SU-DHL-6 (cell line): Measurements from ENCODE around the gene TMEM108.

ENCODE experiments used
- H2AFZ ChIP-seq: fragments of 200-600 bp; sonication (generic); 2 replicates; pipeline ENCODE4 v1.6.1; 2014; ENCODE audit warnings: low read depth, mild to moderate bottlenecking, moderate library complexity, mixed read lengths, antibody characterized with exemption, low read length; ENCODE audit not compliant: severe bottlenecking
- H3F3A ChIP-seq: fragments of 200-600 bp; shearing (Covaris generic); 2 replicates; pipeline ENCODE4 v1.6.0; 2016; ENCODE audit warnings: antibody characterized with exemption, mild to moderate bottlenecking; ENCODE audit not compliant: insufficient read depth
- H3K27ac ChIP-seq: fragments of 200-600 bp; sonication (generic); 2 replicates; pipeline ENCODE4 v1.5.1; 2016; ENCODE audit warnings: low read depth, mild to moderate bottlenecking, low read length, moderate library complexity, mixed read lengths
- H3K27me3 ChIP-seq: fragments of 200-600 bp; sonication (generic), shearing (Covaris generic); 2 replicates; pipeline ENCODE4 v1.6.0; 2014; ENCODE audit warnings: mild to moderate bottlenecking, low read length
- H3K36me3 ChIP-seq: fragments of 200-600 bp; sonication (generic); 2 replicates; pipeline ENCODE4 v1.6.1; 2014; ENCODE audit warnings: mild to moderate bottlenecking, low read length, mixed read lengths
- H3K4me2 ChIP-seq: fragments of 300-600, 200-600 bp; shearing (Covaris generic), sonication (generic); 2 replicates; pipeline ENCODE4 v1.6.0; 2014; ENCODE audit warnings: low read length, low read depth, mild to moderate bottlenecking; ENCODE audit not compliant: poor library complexity, severe bottlenecking
- H3K4me3 ChIP-seq: fragments of 200-600 bp; sonication (generic); 2 replicates; pipeline ENCODE4 v1.5.1; 2014; ENCODE audit warnings: antibody characterized with exemption, low read length, mild to moderate bottlenecking, mixed read lengths; ENCODE audit not compliant: insufficient read depth, poor library complexity, severe bottlenecking
- H3K79me2 ChIP-seq: fragments of 200-600 bp; sonication (generic); 2 replicates; pipeline ENCODE4 v1.6.1; 2014; ENCODE audit warnings: mild to moderate bottlenecking, low read length, moderate library complexity; ENCODE audit not compliant: insufficient read depth
- H3K9ac ChIP-seq: fragments of 200-600 bp; sonication (generic); 2 replicates; pipeline ENCODE4 v1.7.0; 2014; ENCODE audit warnings: mild to moderate bottlenecking, low read length
- H3K9me2 ChIP-seq: fragments of 200-600 bp; sonication (generic); replicated peaks from 2 replicates; pipeline ENCODE4 v1.6.1; 2014; ENCODE audit warnings: low read length; ENCODE audit not compliant: insufficient read depth
- H3K9me3 ChIP-seq: fragments of 200-600 bp; sonication (generic); 2 replicates; pipeline ENCODE4 v1.6.1; 2014; ENCODE audit warnings: low read length, mixed read lengths; ENCODE audit not compliant: insufficient read depth
- H4K20me1 ChIP-seq: fragments of 200-600 bp; sonication (generic); 2 replicates; pipeline ENCODE4 v1.6.1; 2014; ENCODE audit warnings: low read depth, mild to moderate bottlenecking, antibody characterized with exemption, low read length, moderate library complexity, mixed read lengths
- EZH2phosphoT487 ChIP-seq: fragments of 200-600 bp; sonication (generic), shearing (Covaris generic); conservative IDR thresholded peaks from 2 replicates; pipeline ENCODE4 v1.6.1; 2018; ENCODE audit warnings: mild to moderate bottlenecking, antibody characterized with exemption, low read length, moderate library complexity, mixed read lengths
- TF ChIP-seq, protein P1 (sequence below): fragments of 200-600 bp; sonication (generic); IDR thresholded peaks from one replicate; pipeline ENCODE4 v1.5.1; 2017; ENCODE audit warnings: antibody characterized with exemption, mild to moderate bottlenecking, low read length, moderate library complexity; ENCODE audit not compliant: insufficient read depth, poor library complexity, severe bottlenecking

The TMEM108 gene

GRCh38 chr3:133443649-133444422, 405.6 kb downstream of the TMEM108 start:
- H3K27ac ChIP-seq = no peak overlapping the region; the same call in 1 of the 2 replicates
- H3K79me2 ChIP-seq = no peaks in the 10 kb centered on the region
- H3K9me3 ChIP-seq = no peaks in the 10 kb centered on the region
- H4K20me1 ChIP-seq = no peaks in the 10 kb centered on the region
- no peaks in the 10 kb centered on the region for H3K9me2 ChIP-seq
- H3K27me3 ChIP-seq = no peaks in the 10 kb centered on the region
- H2AFZ ChIP-seq = no peak overlapping the region
- H3K9ac ChIP-seq = no peak overlapping the region
- TF ChIP-seq EZH2phosphoT487 = no peak
- TF ChIP-seq, protein P1, sequence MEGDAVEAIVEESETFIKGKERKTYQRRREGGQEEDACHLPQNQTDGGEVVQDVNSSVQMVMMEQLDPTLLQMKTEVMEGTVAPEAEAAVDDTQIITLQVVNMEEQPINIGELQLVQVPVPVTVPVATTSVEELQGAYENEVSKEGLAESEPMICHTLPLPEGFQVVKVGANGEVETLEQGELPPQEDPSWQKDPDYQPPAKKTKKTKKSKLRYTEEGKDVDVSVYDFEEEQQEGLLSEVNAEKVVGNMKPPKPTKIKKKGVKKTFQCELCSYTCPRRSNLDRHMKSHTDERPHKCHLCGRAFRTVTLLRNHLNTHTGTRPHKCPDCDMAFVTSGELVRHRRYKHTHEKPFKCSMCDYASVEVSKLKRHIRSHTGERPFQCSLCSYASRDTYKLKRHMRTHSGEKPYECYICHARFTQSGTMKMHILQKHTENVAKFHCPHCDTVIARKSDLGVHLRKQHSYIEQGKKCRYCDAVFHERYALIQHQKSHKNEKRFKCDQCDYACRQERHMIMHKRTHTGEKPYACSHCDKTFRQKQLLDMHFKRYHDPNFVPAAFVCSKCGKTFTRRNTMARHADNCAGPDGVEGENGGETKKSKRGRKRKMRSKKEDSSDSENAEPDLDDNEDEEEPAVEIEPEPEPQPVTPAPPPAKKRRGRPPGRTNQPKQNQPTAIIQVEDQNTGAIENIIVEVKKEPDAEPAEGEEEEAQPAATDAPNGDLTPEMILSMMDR = no peak
- H3K4me2 ChIP-seq = no peak overlapping the region
- no peak overlapping the region for H3K4me3 ChIP-seq
- H3F3A ChIP-seq = peaks cover 7% of the 10 kb centered on the region
- no peaks in the 10 kb centered on the region for H3K36me3 ChIP-seq

DNA sequence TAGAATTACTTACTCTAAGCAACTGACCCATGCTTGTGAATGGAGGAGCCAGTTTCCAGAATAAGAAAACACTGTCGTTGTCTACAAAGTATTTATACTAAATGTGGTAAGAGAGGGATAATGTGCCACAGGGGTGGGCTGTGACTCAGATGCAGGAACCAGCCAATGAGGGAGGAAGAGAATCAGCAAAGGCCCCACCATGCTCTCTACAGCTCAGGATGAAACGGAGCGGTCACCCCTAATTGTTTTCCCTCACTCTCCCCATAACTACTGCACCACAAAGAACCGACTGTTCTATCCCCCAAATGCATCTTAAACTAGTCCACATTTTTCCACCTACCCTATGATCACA, 406.2 kb downstream of the TMEM108 start:
- no peaks in the 10 kb centered on the region for H3K27me3 ChIP-seq
- no peaks in the 10 kb centered on the region for H3K79me2 ChIP-seq
- no peak overlapping the region for H3K4me2 ChIP-seq
- no peaks in the 10 kb centered on the region for H3K9me2 ChIP-seq
- H3K9ac ChIP-seq = no peak overlapping the region
- no peaks in the 10 kb centered on the region for H4K20me1 ChIP-seq
- no peaks in the 10 kb centered on the region for H3K9me3 ChIP-seq
- H2AFZ ChIP-seq = no peak overlapping the region
- no peaks in the 10 kb centered on the region for H3K36me3 ChIP-seq
- TF ChIP-seq, protein P1 = no peak
- no peak for TF ChIP-seq EZH2phosphoT487
- H3F3A ChIP-seq = peaks cover 10% of the 10 kb centered on the region
- no peak overlapping the region; the same call in 1 of the 2 replicates for H3K27ac ChIP-seq
- no peak overlapping the region for H3K4me3 ChIP-seq

DNA sequence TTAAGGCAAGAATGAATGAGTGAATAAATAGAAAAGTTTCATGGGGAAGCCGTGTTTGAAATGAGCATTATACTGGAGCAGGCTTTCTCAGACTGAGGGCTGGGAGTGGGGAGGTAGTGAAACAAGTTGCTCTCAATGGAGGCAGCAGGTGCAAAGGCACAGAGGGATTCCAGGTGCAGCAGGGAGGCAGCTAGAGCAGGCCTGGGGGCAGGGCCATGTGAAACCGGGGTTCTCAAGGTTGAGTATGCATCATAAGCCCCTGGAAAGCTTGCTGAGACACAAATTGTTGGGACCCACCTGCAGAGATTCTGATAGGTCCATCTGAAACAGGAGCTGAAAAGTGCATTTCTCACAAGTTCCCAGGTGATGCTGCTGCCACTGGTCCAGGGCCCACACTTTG, 406.9 kb downstream of the TMEM108 start:
- Histone ChIP-seq H3K9me3 (no peaks in the 10 kb centered on the region), H3K79me2 (no peaks in the 10 kb centered on the region), H4K20me1 (no peaks in the 10 kb centered on the region), H3K9ac (no peak overlapping the region), H3K4me3 (no peak overlapping the region), H3K27me3 (no peaks in the 10 kb centered on the region), H3K4me2 (no peak overlapping the region), H3F3A (peaks cover 10% of the 10 kb centered on the region), H3K27ac (no peak overlapping the region), H3K36me3 (no peaks in the 10 kb centered on the region), H2AFZ (no peak overlapping the region), H3K9me2 (no peaks in the 10 kb centered on the region)
- TF ChIP-seq, protein P1 = no peak
- TF ChIP-seq EZH2phosphoT487 = no peak
